IMR-90 (cell line): ENCODE results near the gene ARL2.

ENCODE experiments used
- BHLHE40 ChIP-seq: fragments of 150-350 bp; IDR thresholded peaks from 2 replicates; pipeline ENCODE4 v1.6.1; 2016; ENCODE audit warnings: mild to moderate bottlenecking, low read depth, low read length
- CEBPB ChIP-seq: IDR thresholded peaks from 2 replicates; pipeline ENCODE4 v1.6.1; 2012; ENCODE audit warnings: low read depth, low read length, improper control_type of control experiment
- CHD1 ChIP-seq: IDR thresholded peaks from 2 replicates; pipeline ENCODE4 v1.6.1; 2012; ENCODE audit warnings: low read depth, low read length, improper control_type of control experiment
- MAFK ChIP-seq: IDR thresholded peaks from 2 replicates; pipeline ENCODE4 v1.6.1; 2012; ENCODE audit warnings: low read depth, low read length, improper control_type of control experiment
- MAZ ChIP-seq: IDR thresholded peaks from 2 replicates; pipeline ENCODE4 v1.6.1; 2012; ENCODE audit warnings: low read depth, mild to moderate bottlenecking, low read length, improper control_type of control experiment, moderate library complexity, borderline replicate concordance
- POLR2A ChIP-seq: IDR thresholded peaks from 2 replicates; pipeline ENCODE4 v1.6.1; 2012; ENCODE audit warnings: mild to moderate bottlenecking, low read depth, low read length
- RAD21 ChIP-seq: IDR thresholded peaks from 2 replicates; pipeline ENCODE4 v1.6.1; 2012; ENCODE audit warnings: low read length, improper control_type of control experiment
- RCOR1 ChIP-seq: IDR thresholded peaks from 2 replicates; pipeline ENCODE4 v1.6.1; 2012; ENCODE audit warnings: mild to moderate bottlenecking, low read length, improper control_type of control experiment; ENCODE audit not compliant: insufficient replicate concordance
- SMC3 ChIP-seq: fragments of 150-350 bp; IDR thresholded peaks from 2 replicates; pipeline ENCODE4 v1.6.1; 2016; ENCODE audit warnings: low read depth, mild to moderate bottlenecking, antibody characterized with exemption, low read length, moderate library complexity
- TF ChIP-seq, protein P1 (sequence below): conservative IDR thresholded peaks from 2 replicates; pipeline ENCODE4 v1.5.1; 2012; ENCODE audit warnings: mild to moderate bottlenecking, low read depth, low read length, improper control_type of control experiment

DNA sequence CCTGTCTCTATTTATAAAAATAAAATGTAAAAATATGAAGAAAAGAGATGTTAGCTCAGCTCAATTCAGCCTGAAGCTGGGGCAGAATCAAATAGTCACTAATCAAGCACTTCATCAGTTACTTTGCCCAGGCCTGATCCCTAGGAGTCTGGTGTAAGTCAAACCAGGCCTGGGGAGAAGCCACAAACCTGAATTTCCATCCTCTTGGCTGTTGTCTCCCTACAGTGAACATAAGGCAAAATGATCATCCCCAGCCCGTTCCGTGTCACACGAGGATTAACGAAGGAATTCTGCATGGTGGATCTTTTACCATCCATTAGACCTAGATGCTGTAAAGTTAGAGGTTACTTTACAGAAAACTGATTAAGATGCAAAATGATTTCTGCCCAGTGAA is 50.9 kb downstream of the ARL2 start:
- TF ChIP-seq MAZ = no peak
- TF ChIP-seq, protein P1, sequence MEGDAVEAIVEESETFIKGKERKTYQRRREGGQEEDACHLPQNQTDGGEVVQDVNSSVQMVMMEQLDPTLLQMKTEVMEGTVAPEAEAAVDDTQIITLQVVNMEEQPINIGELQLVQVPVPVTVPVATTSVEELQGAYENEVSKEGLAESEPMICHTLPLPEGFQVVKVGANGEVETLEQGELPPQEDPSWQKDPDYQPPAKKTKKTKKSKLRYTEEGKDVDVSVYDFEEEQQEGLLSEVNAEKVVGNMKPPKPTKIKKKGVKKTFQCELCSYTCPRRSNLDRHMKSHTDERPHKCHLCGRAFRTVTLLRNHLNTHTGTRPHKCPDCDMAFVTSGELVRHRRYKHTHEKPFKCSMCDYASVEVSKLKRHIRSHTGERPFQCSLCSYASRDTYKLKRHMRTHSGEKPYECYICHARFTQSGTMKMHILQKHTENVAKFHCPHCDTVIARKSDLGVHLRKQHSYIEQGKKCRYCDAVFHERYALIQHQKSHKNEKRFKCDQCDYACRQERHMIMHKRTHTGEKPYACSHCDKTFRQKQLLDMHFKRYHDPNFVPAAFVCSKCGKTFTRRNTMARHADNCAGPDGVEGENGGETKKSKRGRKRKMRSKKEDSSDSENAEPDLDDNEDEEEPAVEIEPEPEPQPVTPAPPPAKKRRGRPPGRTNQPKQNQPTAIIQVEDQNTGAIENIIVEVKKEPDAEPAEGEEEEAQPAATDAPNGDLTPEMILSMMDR = no peak
- TF ChIP-seq POLR2A = no peak
- no peak for TF ChIP-seq RAD21
- no peak for TF ChIP-seq CHD1
- TF ChIP-seq MAFK = no peak
- no peak for TF ChIP-seq BHLHE40
- no peak for TF ChIP-seq SMC3
- no peak for TF ChIP-seq CEBPB
- no peak for TF ChIP-seq RCOR1
